HG03575 (cell line): ENCODE results near the gene TMEM140.
"Not testable (repeated sequence)": the region's sequence is repeated elsewhere in the genome, so short reads cannot be mapped to it uniquely, and the experiment has no call there.

Source experiments
- ATAC-seq: cut with Tn5 transposase; IDR thresholded peaks from one replicate; pipeline ENCODE4 v1.9.1; 2021; ENCODE audit not compliant: unreplicated experiment, insufficient number of reproducible peaks, low FRiP score; ENCODE audit errors: extremely low read depth

Gene TMEM140

DNA sequence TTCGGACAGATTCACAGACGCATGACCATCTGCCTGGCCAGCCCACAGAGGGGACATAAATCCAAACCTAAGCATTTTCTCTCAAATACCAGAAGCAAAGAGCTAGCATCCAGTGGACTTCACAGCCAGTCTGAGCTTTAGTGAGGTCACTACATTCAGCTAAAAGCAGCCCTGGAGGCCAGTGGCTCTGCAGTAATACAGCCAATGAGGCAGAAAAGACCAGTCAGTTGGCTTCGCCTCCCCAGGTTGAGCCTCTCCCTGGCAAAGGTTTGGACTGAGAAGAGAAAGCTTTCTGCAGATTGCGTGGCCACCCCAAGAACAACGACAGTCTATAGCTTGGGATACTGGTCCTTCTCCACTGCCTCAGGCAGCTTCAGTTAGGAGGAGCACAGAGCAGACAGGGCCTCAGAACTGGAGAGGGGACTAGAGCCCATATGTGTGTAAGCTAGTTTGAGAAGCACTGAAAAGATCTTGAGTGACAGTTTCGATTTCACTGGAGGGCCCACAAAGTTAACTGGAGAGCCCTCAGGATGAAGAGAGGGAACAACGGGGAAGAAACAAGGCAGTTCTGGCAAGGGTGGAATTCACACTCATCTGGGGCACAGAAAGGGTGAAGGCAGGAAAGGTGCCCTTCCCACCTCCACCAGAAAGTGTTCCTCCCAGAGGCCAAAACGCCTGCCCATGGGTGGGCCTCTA lies 59.7 kb downstream of the TMEM140 start:
- no peak for ATAC-seq

DNA sequence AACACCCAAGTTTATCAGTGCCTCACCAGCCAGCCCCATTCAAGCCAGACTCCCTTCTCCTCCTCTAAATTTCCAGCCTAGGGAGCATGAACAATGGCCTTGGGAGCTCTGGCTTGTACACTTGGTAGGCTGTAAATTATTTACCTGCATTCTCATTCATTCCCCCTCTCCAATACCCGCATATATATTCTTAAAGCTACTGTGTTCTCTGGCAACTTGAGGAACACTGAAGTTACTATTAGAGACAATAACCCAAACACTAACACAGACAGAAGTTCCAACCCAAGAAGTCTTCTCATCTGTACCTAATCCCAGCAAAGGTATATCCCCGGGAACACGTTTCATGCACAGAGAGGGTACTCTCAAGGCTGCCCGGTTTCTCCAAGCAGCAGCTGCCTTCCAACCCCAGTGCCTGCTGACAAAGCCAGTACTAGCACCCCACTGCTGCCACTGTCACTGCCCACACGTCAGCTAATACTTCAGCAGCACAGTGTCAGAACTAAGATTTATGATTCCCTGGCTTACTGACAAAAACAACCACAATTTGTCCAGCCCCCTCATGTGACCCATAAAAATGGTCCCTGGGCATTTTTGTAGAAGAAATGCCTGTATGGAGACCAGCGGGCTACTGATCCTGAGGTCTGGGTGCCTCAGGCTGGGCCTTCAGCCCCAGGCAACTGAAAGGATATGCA lies 60.4 kb downstream of the TMEM140 start:
- ATAC-seq: no peak

DNA sequence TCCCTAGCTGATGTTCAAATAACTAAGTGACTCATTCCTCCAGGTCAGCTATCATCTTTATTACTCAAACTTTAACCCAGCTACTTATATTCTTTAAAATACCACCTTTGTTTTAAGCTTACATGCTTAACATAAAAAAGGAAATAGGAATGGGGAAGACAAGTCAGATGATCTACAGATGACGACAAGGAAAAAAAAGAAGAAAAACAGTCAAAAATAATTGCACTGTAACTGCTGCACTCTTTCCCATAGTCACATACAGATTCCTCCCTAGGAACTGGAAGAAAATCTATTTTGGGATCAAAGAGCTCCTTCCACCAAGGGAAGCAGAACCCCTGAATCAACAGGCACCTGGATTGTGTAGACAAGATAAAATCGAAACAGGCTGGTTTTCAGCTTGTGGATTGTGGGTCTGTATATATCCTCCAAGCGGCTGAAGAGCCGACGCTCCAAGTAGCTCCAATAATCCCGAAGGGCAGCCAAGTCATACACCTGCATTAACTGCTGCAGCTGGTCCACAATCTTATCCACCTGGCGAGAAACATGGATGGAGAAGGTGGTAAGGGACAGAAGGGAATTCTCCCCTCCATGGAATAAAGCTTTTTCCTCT lies 61.5 kb downstream of the TMEM140 start:
- ATAC-seq: no peak

DNA sequence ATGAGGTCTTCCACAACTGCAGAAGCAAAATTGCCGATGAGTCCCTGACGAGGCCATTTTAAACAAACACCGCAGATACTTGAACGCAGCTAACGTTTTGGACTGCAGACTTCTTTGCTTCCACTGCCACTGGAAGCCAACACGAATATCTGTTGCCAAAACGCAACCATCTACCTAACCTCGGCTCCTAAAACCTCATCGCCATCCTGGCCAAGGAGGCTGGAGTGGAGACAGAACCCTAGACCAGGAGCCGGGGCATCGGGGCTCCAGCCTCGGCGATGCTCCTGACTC lies 63.0 kb downstream of the TMEM140 start:
- peak; percentile 1 for ATAC-seq

DNA sequence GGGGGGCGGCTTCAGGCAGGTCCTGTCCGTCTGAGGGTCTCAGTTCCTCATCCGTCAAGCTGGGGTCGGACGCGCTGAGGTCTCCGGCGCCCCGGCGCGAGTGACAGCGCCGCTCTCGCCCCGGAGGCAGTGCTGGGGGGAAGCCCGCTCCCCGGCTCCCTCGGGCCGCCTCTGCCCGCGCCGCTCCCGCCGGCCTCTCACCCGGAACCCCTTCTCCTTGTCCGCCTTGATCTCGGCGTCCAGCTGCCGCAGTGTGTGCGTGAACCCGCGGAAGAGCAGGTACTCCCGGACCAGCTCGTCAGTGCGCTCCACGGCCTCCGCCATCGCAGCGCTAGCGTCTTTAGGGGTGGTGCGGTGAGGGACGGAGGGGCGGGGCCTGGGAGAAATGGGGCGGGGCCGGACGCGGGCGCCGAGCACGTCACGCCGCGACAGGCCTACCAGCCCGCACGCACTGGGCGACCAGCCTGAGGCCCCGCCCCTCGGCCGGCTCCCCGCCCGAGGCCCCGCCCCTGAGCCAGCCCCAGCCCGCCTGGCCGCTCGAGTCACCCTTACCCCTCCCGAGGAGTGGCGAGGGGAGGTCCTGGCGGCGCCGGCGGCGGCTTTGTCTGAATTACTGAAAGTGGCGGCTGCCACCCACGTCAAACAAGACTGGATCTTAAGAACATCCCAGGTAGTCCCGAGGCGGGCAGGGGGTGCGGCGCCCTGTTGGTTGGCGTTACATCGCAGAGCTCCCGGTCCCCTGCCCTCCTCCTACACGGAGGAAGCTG lies 63.5 kb downstream of the TMEM140 start, which contains the start of gene WDR91:
Gene WDR91 (minus strand): TSS at position 348 of the 767 bp plus-strand sequence. CDS start 24 bp downstream, at position 324.
- peak; percentile 29 for ATAC-seq

DNA sequence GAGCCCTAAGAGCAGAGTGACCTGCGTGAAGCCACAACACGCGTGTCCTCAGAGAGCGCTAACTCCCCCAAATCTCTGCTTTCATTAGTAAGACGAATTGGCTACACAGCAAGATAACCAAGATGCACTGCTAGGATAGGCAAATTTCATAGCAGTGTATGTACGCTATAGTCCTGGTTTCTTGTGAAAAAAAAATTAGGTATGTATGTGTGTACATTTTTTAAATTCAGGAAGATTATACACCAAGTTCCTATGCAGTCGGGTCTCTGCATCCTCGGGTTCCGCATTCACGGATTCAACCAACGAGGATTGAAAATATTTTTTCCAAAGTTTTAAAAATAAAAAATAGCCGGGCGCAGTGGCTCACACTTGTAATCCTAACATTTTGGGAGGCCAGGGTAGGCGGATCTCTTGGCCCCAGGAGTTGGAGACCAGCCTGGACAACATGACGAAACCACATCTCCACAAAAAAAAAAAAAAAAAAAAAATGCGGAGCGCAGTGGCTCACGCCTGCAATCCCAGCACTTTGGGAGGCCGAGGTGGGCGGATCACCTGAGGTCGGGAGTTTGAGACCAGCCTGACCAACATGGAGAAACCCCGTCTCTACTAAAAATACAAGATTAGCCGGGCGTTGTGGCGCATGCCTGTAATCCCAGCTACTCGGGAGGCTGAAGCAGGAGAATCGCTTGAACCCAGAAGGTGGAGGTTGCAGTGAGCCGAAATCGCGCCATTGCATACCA lies 64.2 kb downstream of the TMEM140 start:
- ATAC-seq: not testable (repeated sequence)

DNA sequence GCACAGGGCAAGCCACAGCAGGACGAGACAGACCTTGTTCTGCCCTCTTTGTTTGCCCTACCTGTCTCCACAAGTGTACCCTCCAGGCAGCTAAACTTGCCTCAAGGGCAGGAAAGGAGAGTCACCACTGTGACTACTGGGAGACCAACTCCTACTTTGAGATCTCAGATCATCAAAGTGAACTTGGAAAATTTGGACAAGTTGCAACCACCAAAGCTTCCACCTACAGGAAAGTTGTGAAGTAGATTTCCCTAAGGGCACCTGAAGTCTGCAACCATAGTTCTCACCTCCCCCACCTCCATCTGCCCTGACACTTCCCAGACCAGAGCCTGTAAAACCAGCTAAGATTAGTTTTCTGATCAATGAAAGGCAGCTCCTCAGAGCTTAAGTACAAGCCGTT lies 66.0 kb downstream of the TMEM140 start:
- ATAC-seq: no peak

DNA sequence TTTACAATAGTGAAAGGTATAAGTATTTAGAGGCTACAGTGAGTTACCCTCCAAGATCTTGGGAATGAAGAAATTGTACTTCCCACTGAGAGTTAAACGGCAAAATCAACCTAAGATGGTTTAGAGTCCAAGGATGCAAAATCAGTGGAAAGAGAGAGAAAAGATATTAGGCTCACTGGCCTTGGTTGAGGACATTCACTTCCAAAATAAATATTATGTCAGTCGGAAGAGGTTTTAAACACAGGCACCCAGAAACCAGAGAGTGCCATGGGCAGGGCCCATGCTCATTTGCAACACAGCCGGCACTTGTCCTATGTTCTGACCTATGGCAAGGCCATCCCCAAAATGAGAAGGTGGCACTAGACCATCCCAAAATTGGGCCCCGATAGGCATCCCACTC lies 67.3 kb downstream of the TMEM140 start:
- ATAC-seq: no peak

DNA sequence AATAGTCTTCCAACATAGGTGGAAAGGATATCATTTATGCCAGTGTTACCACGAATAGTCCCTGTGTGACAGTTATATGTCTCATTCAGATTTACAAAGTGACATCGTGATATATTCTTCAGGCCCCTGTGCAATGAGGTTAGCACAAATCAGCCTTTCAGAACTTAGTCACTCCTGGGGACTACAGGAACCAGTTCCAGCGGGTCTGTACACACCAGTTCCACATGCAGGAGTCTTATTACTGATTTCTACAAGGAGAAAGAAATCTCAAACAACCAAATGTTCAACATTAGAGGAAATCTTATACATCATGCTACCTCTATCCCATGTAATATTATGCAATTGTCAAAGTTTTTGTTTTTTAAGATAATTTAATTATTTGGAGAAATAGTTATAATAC lies 67.8 kb downstream of the TMEM140 start:
- no peak for ATAC-seq
